GM23338 (cell line): Measurements from ENCODE around the gene GHRL. TPM values are rescaled to one million over a fixed set of nuclear protein-coding genes. Genes with fewer than 3 reads are reported as not detected.

Experiments used
- ATAC-seq: fragments of 200-7000 bp; cut with Tn5 transposase; 3 replicates; pipeline ENCODE4 v1.9.1; 2020
- DNase-seq: peaks from one replicate; pipeline ENCODE4 v3.0.0-alpha.2; 2015; ENCODE audit warnings: low spot score
- H2AFZ ChIP-seq: fragments of 200-600 bp; sonication (generic); 2 replicates; pipeline ENCODE4 v1.8.0; 2016; ENCODE audit warnings: antibody characterized with exemption, mild to moderate bottlenecking, moderate library complexity
- H3F3A ChIP-seq: fragments of 200-600 bp; sonication (generic); replicated peaks from 2 replicates; pipeline ENCODE4 v1.8.0; 2017; ENCODE audit warnings: antibody characterized with exemption, mixed run types, low read depth
- H3K27ac ChIP-seq: fragments of 200-600 bp; sonication (generic); 2 replicates; pipeline ENCODE4 v1.6.1; 2016; ENCODE audit warnings: low read depth
- H3K27me3 ChIP-seq: fragments of 200-600 bp; sonication (generic); 2 replicates; pipeline ENCODE4 v1.8.0; 2016; ENCODE audit warnings: mild to moderate bottlenecking, mixed run types, moderate library complexity; ENCODE audit not compliant: insufficient read depth
- H3K36me3 ChIP-seq: fragments of 200-600 bp; sonication (generic); 2 replicates; pipeline ENCODE4 v1.8.0; 2016; ENCODE audit warnings: mild to moderate bottlenecking; ENCODE audit not compliant: insufficient read depth
- H3K4me1 ChIP-seq: fragments of 200-600 bp; sonication (generic); 2 replicates; pipeline ENCODE4 v1.8.0; 2016; ENCODE audit warnings: mild to moderate bottlenecking, moderate library complexity; ENCODE audit not compliant: insufficient read depth
- H3K4me2 ChIP-seq: fragments of 200-600 bp; sonication (generic); 2 replicates; pipeline ENCODE4 v1.7.1; 2017; ENCODE audit warnings: mixed run types
- H3K4me3 ChIP-seq: fragments of 200-600 bp; sonication (generic); 2 replicates; pipeline ENCODE4 v1.6.1; 2016; ENCODE audit warnings: mixed run types
- H3K79me2 ChIP-seq: fragments of 200-600 bp; sonication (generic); replicated peaks from 2 replicates; pipeline ENCODE4 v1.8.0; 2017; ENCODE audit warnings: mild to moderate bottlenecking; ENCODE audit not compliant: insufficient read depth
- H3K9me2 ChIP-seq: fragments of 200-600 bp; sonication (generic); 2 replicates; pipeline ENCODE4 v1.8.0; 2017; ENCODE audit not compliant: insufficient read depth
- H4K20me1 ChIP-seq: fragments of 200-600 bp; sonication (generic); replicated peaks from 2 replicates; pipeline ENCODE4 v1.8.0; 2017; ENCODE audit warnings: mild to moderate bottlenecking; ENCODE audit not compliant: insufficient read depth
- H3K27ac Mint-ChIP-seq: 2 replicates; pipeline ENCODE4 v1.8.0; 2020; ENCODE audit warnings: inconsistent platforms, mild to moderate bottlenecking, moderate library complexity, mixed read lengths
- H3K27me3 Mint-ChIP-seq: 3 replicates; pipeline ENCODE4 v1.8.0; 2022; ENCODE audit warnings: low read depth, mild to moderate bottlenecking, moderate library complexity, mixed read lengths, inconsistent platforms; ENCODE audit not compliant: insufficient read depth, poor library complexity
- H3K36me3 Mint-ChIP-seq: 3 replicates; pipeline ENCODE4 v1.8.0; 2021; ENCODE audit warnings: low read depth, mild to moderate bottlenecking, inconsistent platforms, moderate library complexity, mixed read lengths
- H3K4me1 Mint-ChIP-seq: 3 replicates; pipeline ENCODE4 v1.8.0; 2020; ENCODE audit warnings: mild to moderate bottlenecking, inconsistent platforms, mixed read lengths
- H3K4me3 Mint-ChIP-seq: 3 replicates; pipeline ENCODE4 v1.8.0; 2021; ENCODE audit warnings: moderate library complexity, mild to moderate bottlenecking, inconsistent platforms, mixed read lengths
- H3K9me3 Mint-ChIP-seq: 3 replicates; pipeline ENCODE4 v1.8.0; 2020; ENCODE audit warnings: moderate library complexity, mild to moderate bottlenecking, inconsistent platforms, mixed read lengths
- CREB1 ChIP-seq: fragments of 250-450 bp; sonication (Bioruptor Pico); IDR thresholded peaks from 2 replicates; pipeline ENCODE4 v1.5.0; 2020; ENCODE audit warnings: low read depth, mild to moderate bottlenecking, moderate library complexity
- EZH2 ChIP-seq: fragments of 200-600 bp; sonication (generic); IDR thresholded peaks from one replicate; pipeline ENCODE4 v1.8.0; 2017; ENCODE audit warnings: antibody characterized with exemption, mild to moderate bottlenecking, low read depth; ENCODE audit not compliant: unreplicated experiment
- EZH2phosphoT487 ChIP-seq: fragments of 200-600 bp; sonication (generic); IDR thresholded peaks from one replicate; pipeline ENCODE4 v1.8.1; 2018; ENCODE audit warnings: antibody characterized with exemption; ENCODE audit not compliant: unreplicated experiment
- JUNB ChIP-seq: IDR thresholded peaks from one replicate; pipeline ENCODE4 v1.6.1; 2016; ENCODE audit warnings: antibody characterized with exemption; ENCODE audit not compliant: unreplicated experiment
- NANOG ChIP-seq: IDR thresholded peaks from 2 replicates; pipeline ENCODE4 v1.6.1; 2016; ENCODE audit warnings: antibody characterized with exemption, borderline replicate concordance
- POLR2AphosphoS5 ChIP-seq: IDR thresholded peaks from 2 replicates; pipeline ENCODE4 v1.6.1; 2016; ENCODE audit warnings: antibody characterized with exemption, low read depth
- STAT1 ChIP-seq: IDR thresholded peaks from one replicate; pipeline ENCODE4 v1.6.1; 2016; ENCODE audit warnings: antibody characterized with exemption; ENCODE audit not compliant: unreplicated experiment
- ZNF114 ChIP-seq: fragments of 250-450 bp; sonication (Bioruptor Pico); IDR thresholded peaks from 2 replicates; pipeline ENCODE4 v1.5.0; 2020; ENCODE audit warnings: mild to moderate bottlenecking, moderate library complexity
- ZNF331 ChIP-seq: fragments of 250-450 bp; sonication (Bioruptor Pico); IDR thresholded peaks from 2 replicates; pipeline ENCODE4 v1.5.0; 2020; ENCODE audit warnings: low read depth, mild to moderate bottlenecking, moderate library complexity
- polyA plus RNA-seq: library from polyadenylated mRNA; unstranded; fragments of >200 nt; fragmentation: Nextera tagmentation; extraction: Ambion mirVana; gene quantifications from 2 replicates; pipeline ENCODE4 v1.2.1, GENCODE V29; 2016
- total RNA-seq: library from RNA; depleted of rRNA; stranded (reverse); fragments of >200 nt; shearing (Covaris generic); gene quantifications from 2 replicates; pipeline ENCODE4 v1.2.3, GENCODE V29; 2014
- TF ChIP-seq, protein P1 (sequence below): fragments of 250-450 bp; sonication (Bioruptor Pico); IDR thresholded peaks from 2 replicates; pipeline ENCODE4 v1.5.0; 2020; ENCODE audit warnings: mild to moderate bottlenecking, moderate library complexity
- TF ChIP-seq, protein P2 (sequence below), 2 experiments: fragments of 200-600 bp in 1 of 2; sonication (generic) in 1 of 2; conservative IDR thresholded peaks; 2 replicates each; pipeline versions ENCODE4 v1.5.1 to v1.6.1; 2016 to 2017; ENCODE audit warnings: antibody characterized with exemption in 2 of 2, low read depth in 2 of 2, mild to moderate bottlenecking in 2 of 2, moderate library complexity in 1 of 2
- TF ChIP-seq, protein P3 (sequence below): IDR thresholded peaks from one replicate; pipeline ENCODE4 v1.6.1; 2018; ENCODE audit warnings: antibody characterized with exemption; ENCODE audit not compliant: unreplicated experiment
- TF ChIP-seq, protein P4 (sequence below): IDR thresholded peaks from 2 replicates; pipeline ENCODE4 v1.6.1; 2016; ENCODE audit warnings: antibody characterized with exemption

The GHRL gene
- total and polyA plus RNA-seq, 2 experiments from 2014 or later: 0.78 TPM; not detected in 1

DNA sequence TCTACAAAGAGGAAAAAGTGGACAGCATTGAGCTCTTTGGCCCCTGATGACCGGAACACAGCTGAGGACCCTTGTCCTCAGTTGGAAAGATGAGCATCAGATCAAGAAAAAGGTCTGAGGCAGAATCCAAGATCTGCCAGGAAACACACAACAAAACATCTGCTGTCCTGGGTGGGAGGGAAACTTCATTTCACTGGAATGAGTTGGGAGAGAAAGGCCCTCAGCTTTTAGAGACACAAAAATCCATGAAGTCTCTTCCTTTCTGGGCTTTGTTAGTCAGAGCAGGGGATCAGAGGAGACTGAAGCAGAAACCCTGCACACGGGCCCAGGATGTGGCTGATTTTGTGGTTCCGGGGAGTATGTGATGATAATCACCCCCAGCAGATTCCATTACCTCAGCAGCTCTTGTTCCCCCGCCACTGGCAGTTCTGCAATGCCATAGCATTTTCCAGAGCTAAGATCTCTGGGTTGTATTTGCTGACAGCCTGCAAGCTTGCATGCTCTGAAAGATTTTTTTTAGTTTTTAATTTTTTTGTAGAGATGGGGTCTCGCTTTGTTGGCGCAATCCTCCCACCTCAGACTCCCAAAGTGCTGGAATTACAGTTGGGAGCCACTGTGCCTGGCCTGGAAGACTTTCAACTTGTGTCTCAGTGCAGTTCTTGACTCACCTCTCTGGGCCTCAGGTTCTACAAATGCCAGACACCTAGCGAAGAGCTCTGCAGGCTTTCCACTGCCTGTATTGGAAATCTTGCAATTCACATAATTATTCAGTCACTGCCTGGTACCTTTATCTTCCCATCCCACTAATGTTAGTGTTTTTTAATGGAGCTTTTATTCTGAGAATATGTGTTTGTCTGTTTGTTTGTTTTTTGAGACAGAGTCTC is 50.3 kb downstream of the GHRL start:
- H3K4me1 Mint-ChIP-seq: peaks cover 5% of the 10 kb centered on the region; the same call in 2 of the 3 replicates
- peaks cover 11% of the 10 kb centered on the region; the same call in 1 of the 2 replicates for H3K36me3 ChIP-seq
- H3F3A ChIP-seq: no peaks in the 10 kb centered on the region
- H3K36me3 Mint-ChIP-seq: peaks cover 29% of the 10 kb centered on the region
- no peak overlapping the region for H2AFZ ChIP-seq
- no peak overlapping the region for H3K27ac ChIP-seq
- DNase-seq: no peak
- no peaks in the 10 kb centered on the region for H4K20me1 ChIP-seq
- H3K27ac Mint-ChIP-seq: no peak overlapping the region
- H3K79me2 ChIP-seq: no peaks in the 10 kb centered on the region
- H3K9me2 ChIP-seq: 0 out of 2 replicates have a peak, but pooled peaks cover 3% of the 10 kb centered on the region
- H3K4me2 ChIP-seq: no peak overlapping the region
- TF ChIP-seq, protein P1, sequence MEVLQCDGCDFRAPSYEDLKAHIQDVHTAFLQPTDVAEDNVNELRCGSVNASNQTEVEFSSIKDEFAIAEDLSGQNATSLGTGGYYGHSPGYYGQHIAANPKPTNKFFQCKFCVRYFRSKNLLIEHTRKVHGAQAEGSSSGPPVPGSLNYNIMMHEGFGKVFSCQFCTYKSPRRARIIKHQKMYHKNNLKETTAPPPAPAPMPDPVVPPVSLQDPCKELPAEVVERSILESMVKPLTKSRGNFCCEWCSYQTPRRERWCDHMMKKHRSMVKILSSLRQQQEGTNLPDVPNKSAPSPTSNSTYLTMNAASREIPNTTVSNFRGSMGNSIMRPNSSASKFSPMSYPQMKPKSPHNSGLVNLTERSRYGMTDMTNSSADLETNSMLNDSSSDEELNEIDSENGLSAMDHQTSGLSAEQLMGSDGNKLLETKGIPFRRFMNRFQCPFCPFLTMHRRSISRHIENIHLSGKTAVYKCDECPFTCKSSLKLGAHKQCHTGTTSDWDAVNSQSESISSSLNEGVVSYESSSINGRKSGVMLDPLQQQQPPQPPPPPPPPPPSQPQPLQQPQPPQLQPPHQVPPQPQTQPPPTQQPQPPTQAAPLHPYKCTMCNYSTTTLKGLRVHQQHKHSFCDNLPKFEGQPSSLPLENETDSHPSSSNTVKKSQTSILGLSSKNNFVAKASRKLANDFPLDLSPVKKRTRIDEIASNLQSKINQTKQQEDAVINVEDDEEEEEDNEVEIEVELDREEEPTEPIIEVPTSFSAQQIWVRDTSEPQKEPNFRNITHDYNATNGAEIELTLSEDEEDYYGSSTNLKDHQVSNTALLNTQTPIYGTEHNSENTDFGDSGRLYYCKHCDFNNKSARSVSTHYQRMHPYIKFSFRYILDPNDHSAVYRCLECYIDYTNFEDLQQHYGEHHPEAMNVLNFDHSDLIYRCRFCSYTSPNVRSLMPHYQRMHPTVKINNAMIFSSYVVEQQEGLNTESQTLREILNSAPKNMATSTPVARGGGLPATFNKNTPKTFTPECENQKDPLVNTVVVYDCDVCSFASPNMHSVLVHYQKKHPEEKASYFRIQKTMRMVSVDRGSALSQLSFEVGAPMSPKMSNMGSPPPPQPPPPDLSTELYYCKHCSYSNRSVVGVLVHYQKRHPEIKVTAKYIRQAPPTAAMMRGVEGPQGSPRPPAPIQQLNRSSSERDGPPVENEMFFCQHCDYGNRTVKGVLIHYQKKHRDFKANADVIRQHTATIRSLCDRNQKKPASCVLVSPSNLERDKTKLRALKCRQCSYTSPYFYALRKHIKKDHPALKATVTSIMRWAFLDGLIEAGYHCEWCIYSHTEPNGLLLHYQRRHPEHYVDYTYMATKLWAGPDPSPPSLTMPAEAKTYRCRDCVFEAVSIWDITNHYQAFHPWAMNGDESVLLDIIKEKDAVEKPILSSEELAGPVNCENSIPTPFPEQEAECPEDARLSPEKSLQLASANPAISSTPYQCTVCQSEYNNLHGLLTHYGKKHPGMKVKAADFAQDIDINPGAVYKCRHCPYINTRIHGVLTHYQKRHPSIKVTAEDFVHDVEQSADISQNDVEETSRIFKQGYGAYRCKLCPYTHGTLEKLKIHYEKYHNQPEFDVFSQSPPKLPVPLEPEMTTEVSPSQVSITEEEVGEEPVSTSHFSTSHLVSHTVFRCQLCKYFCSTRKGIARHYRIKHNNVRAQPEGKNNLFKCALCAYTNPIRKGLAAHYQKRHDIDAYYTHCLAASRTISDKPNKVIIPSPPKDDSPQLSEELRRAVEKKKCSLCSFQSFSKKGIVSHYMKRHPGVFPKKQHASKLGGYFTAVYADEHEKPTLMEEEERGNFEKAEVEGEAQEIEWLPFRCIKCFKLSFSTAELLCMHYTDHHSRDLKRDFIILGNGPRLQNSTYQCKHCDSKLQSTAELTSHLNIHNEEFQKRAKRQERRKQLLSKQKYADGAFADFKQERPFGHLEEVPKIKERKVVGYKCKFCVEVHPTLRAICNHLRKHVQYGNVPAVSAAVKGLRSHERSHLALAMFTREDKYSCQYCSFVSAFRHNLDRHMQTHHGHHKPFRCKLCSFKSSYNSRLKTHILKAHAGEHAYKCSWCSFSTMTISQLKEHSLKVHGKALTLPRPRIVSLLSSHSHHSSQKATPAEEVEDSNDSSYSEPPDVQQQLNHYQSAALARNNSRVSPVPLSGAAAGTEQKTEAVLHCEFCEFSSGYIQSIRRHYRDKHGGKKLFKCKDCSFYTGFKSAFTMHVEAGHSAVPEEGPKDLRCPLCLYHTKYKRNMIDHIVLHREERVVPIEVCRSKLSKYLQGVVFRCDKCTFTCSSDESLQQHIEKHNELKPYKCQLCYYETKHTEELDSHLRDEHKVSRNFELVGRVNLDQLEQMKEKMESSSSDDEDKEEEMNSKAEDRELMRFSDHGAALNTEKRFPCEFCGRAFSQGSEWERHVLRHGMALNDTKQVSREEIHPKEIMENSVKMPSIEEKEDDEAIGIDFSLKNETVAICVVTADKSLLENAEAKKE (CRISPR knock-in tag): no peak
- TF ChIP-seq EZH2 (no peak), JUNB (no peak), ZNF331 (no peak), NANOG (no peak), EZH2phosphoT487 (no peak), POLR2AphosphoS5 (no peak), ZNF114 (CRISPR knock-in tag) (no peak), CREB1 (no peak), STAT1 (no peak)
- TF ChIP-seq, protein P2, sequence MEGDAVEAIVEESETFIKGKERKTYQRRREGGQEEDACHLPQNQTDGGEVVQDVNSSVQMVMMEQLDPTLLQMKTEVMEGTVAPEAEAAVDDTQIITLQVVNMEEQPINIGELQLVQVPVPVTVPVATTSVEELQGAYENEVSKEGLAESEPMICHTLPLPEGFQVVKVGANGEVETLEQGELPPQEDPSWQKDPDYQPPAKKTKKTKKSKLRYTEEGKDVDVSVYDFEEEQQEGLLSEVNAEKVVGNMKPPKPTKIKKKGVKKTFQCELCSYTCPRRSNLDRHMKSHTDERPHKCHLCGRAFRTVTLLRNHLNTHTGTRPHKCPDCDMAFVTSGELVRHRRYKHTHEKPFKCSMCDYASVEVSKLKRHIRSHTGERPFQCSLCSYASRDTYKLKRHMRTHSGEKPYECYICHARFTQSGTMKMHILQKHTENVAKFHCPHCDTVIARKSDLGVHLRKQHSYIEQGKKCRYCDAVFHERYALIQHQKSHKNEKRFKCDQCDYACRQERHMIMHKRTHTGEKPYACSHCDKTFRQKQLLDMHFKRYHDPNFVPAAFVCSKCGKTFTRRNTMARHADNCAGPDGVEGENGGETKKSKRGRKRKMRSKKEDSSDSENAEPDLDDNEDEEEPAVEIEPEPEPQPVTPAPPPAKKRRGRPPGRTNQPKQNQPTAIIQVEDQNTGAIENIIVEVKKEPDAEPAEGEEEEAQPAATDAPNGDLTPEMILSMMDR (conservative IDR thresholded peaks at IDR 0.05; ENCODE audit: low read depth in 2 of 2): no peak
- TF ChIP-seq, protein P3, sequence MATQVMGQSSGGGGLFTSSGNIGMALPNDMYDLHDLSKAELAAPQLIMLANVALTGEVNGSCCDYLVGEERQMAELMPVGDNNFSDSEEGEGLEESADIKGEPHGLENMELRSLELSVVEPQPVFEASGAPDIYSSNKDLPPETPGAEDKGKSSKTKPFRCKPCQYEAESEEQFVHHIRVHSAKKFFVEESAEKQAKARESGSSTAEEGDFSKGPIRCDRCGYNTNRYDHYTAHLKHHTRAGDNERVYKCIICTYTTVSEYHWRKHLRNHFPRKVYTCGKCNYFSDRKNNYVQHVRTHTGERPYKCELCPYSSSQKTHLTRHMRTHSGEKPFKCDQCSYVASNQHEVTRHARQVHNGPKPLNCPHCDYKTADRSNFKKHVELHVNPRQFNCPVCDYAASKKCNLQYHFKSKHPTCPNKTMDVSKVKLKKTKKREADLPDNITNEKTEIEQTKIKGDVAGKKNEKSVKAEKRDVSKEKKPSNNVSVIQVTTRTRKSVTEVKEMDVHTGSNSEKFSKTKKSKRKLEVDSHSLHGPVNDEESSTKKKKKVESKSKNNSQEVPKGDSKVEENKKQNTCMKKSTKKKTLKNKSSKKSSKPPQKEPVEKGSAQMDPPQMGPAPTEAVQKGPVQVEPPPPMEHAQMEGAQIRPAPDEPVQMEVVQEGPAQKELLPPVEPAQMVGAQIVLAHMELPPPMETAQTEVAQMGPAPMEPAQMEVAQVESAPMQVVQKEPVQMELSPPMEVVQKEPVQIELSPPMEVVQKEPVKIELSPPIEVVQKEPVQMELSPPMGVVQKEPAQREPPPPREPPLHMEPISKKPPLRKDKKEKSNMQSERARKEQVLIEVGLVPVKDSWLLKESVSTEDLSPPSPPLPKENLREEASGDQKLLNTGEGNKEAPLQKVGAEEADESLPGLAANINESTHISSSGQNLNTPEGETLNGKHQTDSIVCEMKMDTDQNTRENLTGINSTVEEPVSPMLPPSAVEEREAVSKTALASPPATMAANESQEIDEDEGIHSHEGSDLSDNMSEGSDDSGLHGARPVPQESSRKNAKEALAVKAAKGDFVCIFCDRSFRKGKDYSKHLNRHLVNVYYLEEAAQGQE: no peak
- TF ChIP-seq, protein P4, sequence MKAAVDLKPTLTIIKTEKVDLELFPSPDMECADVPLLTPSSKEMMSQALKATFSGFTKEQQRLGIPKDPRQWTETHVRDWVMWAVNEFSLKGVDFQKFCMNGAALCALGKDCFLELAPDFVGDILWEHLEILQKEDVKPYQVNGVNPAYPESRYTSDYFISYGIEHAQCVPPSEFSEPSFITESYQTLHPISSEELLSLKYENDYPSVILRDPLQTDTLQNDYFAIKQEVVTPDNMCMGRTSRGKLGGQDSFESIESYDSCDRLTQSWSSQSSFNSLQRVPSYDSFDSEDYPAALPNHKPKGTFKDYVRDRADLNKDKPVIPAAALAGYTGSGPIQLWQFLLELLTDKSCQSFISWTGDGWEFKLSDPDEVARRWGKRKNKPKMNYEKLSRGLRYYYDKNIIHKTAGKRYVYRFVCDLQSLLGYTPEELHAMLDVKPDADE: no peak
- no peak for ATAC-seq
- no peak overlapping the region for H3K4me3 ChIP-seq
- H3K4me3 Mint-ChIP-seq: no peak overlapping the region
- 0 out of 2 replicates have a peak, but pooled peaks cover 4% of the 10 kb centered on the region for H3K4me1 ChIP-seq
- H3K27me3 Mint-ChIP-seq: peaks cover 14% of the 10 kb centered on the region
- H3K9me3 Mint-ChIP-seq: peaks cover 35% of the 10 kb centered on the region
- peaks cover 4% of the 10 kb centered on the region; the same call in 1 of the 2 replicates for H3K27me3 ChIP-seq
